Prostate gland (tissue), 2 donors: Measurements from ENCODE around the gene THUMPD1.

ENCODE experiments used
- CTCF ChIP-seq, 4 experiments: fragments of 200-600 bp in 2 of 4; fragments of 450-650 bp in 2 of 4; sonication (generic) in 2 of 4; IDR thresholded peaks; 1 replicate in 3 of 4; 2 replicates in 1 of 4; pipeline ENCODE4 v1.5.1; 2016 to 2019; ENCODE audit warnings: antibody characterized with exemption in 4 of 4, mild to moderate bottlenecking in 2 of 4, moderate library complexity in 2 of 4
- POLR2A ChIP-seq: fragments of 450-650 bp; IDR thresholded peaks from one replicate; pipeline ENCODE4 v1.6.1; 2016; ENCODE audit warnings: antibody characterized with exemption, mild to moderate bottlenecking
- POLR2AphosphoS5 ChIP-seq: sonication (generic); formaldehyde crosslinking; IDR thresholded peaks from one replicate; pipeline ENCODE4 v1.6.1; 2017; ENCODE audit warnings: antibody characterized with exemption

- TF ChIP-seq POLR2AphosphoS5 (no peak), POLR2A (no peak), CTCF (IDR thresholded peaks at IDR 0.05) (no peak)
These were observed 47.5 kb upstream of the THUMPD1 start for GRCh38 chr16:20789130-20789529.
